Activated CD8-positive, alpha-beta T cell treated with anti-CD3 and anti-CD28 coated beads for 36 hours (primary cell): ENCODE measurements around the gene ZFP36L2. TPM values are rescaled to one million over a fixed set of nuclear protein-coding genes. Genes with fewer than 3 reads are reported as not detected.

Experiments used
- ATAC-seq: fragments of 200-7000 bp; cut with Tn5 transposase; one replicate; pipeline ENCODE4 v1.10.0; 2021; ENCODE audit warnings: mild to moderate bottlenecking, moderate library complexity
- CTCF ChIA-PET: fragments of 350-600 bp; sonication (Branson Sonifier 250); formaldehyde crosslinking; loops from one replicate; lab custom pipeline; 2021; ENCODE audit warnings: antibody characterized with exemption; lab: Charles Lee
- POLR2A ChIA-PET: fragments of 350-600 bp; sonication (Branson Sonifier 250); formaldehyde crosslinking; loops from one replicate; lab custom pipeline; 2021; ENCODE audit warnings: antibody characterized with exemption; lab: Charles Lee
- DNase-seq: peaks from one replicate; pipeline ENCODE4 v3.0.0-alpha.2; 2020
- H3K27ac Mint-ChIP-seq: one replicate; pipeline ENCODE4 v1.8.0; 2021; ENCODE audit warnings: mild to moderate bottlenecking, mixed read lengths
- H3K27me3 Mint-ChIP-seq: one replicate; pipeline ENCODE4 v1.8.0; 2021; ENCODE audit warnings: mixed read lengths
- H3K36me3 Mint-ChIP-seq: one replicate; pipeline ENCODE4 v1.8.0; 2021; ENCODE audit warnings: low read depth, mixed read lengths
- H3K4me1 Mint-ChIP-seq: one replicate; pipeline ENCODE4 v1.8.0; 2021; ENCODE audit warnings: low read depth, mixed read lengths
- H3K4me3 Mint-ChIP-seq: one replicate; pipeline ENCODE4 v1.8.0; 2021; ENCODE audit warnings: mild to moderate bottlenecking, moderate library complexity, mixed read lengths
- H3K9me3 Mint-ChIP-seq: one replicate; pipeline ENCODE4 v1.8.0; 2021; ENCODE audit warnings: mixed read lengths
- intact Hi-C: fragments of 100-400 bp; cut with micrococcal nuclease; formaldehyde crosslinking; loops from one replicate; pipeline ENCODE4 v1.10.0; 2022
- total RNA-seq, 2 experiments: library from RNA; stranded (reverse); gene quantifications; one replicate each; pipeline ENCODE4 v1.2.3, GENCODE V29; 2021
- TF ChIP-seq, protein P1 (sequence below): fragments of 200-600 bp; IDR thresholded peaks from one replicate; pipeline ENCODE4 v1.8.0; 2022; ENCODE audit warnings: antibody characterized with exemption, mild to moderate bottlenecking

Gene ZFP36L2
- total RNA-seq, 2 experiments from 2014 or later, result 102 to 106 TPM

DNA sequence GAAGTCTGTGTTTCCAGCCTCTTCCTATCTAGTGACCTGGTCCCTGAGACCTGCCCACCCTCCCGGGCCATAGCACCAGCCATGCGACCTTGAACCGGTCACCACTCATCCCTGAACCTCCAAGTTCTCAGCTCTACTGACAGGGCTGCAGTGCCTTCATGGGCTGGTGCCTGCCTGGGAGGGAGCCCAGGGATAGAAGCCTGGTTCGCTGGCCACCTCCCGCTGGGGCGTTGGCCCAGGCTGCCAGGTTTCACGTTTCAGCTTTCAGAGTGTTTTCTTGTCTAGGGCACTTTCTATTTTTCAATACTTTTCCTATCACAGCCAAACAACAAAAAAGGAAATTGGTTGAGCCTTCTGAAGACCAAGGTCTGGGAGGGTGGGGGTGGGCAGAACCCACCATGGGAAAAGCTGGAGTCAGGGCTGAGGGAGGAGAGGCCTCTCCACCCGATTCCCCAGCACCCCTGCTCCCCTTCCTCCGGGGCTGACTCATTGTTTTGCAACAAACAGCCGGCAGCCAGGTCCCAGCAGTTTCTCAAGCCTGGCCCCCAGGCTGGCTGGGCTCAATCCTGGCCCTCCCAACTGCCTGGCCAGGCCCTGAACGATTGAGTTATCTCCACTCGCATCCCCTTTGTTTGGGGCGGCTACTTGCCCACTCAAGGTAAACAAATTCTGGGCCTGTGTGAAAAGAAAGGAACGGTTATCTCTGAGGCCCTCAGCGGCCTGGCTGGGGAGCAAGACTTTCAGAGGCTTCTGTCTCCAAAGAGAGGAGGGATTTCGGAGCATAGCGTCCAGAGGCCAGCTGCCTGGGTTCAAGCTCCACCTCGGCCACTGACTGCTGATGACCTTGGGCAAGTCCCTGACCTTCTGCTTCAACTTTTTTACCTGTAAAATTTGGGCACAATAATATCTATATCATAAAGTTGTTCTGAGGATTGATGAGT, 47.5 kb downstream of the ZFP36L2 start:
- ATAC-seq (no peak), DNase-seq (no peak)
- H3K4me1 Mint-ChIP-seq, result peaks cover 60% of the 10 kb centered on the region
- CTCF ChIA-PET, result interaction anchor here (0.9 to 2.4 kb wide), 6 partner anchors 9 to 52 kb away, joined by 3 to 11 read pairs (median 6); no protein-coding TSS in a partner anchor
- POLR2A ChIA-PET, result interaction anchor here (0.8 to 19.8 kb wide), 7 partner anchors 8 to 47 kb away, joined by 3 to 252 read pairs (median 4); partner anchors contain the start of gene ZFP36L2
- H3K27me3 Mint-ChIP-seq, result no peaks in the 10 kb centered on the region
- peaks cover 8% of the 10 kb centered on the region for H3K9me3 Mint-ChIP-seq
- intact Hi-C loops, result no loop called here
- TF ChIP-seq, protein P1, sequence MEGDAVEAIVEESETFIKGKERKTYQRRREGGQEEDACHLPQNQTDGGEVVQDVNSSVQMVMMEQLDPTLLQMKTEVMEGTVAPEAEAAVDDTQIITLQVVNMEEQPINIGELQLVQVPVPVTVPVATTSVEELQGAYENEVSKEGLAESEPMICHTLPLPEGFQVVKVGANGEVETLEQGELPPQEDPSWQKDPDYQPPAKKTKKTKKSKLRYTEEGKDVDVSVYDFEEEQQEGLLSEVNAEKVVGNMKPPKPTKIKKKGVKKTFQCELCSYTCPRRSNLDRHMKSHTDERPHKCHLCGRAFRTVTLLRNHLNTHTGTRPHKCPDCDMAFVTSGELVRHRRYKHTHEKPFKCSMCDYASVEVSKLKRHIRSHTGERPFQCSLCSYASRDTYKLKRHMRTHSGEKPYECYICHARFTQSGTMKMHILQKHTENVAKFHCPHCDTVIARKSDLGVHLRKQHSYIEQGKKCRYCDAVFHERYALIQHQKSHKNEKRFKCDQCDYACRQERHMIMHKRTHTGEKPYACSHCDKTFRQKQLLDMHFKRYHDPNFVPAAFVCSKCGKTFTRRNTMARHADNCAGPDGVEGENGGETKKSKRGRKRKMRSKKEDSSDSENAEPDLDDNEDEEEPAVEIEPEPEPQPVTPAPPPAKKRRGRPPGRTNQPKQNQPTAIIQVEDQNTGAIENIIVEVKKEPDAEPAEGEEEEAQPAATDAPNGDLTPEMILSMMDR, result no peak
- peak overlapping the region; percentile 46 for H3K27ac Mint-ChIP-seq
- H3K36me3 Mint-ChIP-seq, result peaks cover 9% of the 10 kb centered on the region
- H3K4me3 Mint-ChIP-seq, result no peak overlapping the region

DNA sequence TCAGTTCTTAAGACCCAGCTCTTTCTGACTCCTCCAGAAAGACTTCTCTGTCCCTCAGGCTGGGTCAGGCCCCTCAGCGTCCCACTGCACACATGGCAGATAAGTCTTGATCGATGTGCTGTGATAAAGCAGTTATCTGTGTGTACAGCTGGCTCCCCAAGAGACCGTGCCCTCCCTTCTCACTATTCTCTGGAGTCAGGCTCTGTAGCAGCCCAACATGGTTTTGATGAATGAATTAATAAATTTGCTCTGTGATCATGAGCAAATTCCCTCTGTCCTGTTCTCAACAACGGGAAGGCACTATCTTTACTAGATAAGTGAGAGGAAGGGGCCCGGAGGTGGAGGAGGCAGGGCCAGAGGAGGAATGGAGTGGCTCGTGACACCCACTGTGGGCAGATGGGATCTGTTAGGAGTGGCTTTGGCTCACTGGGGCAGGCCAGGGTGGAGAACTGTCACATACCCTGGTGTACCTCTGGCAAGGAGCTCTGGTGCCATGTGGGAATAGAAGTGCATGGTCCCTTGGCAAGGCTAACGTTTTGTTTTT, 48.3 kb downstream of the ZFP36L2 start:
- ATAC-seq (no peak), DNase-seq (no peak)
- intact Hi-C loops, result no loop called here
- CTCF ChIA-PET, result interaction anchor here (0.7 to 2.4 kb wide), 5 partner anchors 8 to 46 kb away, joined by 4 to 11 read pairs (median 4); no protein-coding TSS in a partner anchor
- TF ChIP-seq, protein P1, result no peak
- Mint-ChIP-seq H3K27ac (peak overlapping the region; percentile 46), H3K9me3 (peaks cover 8% of the 10 kb centered on the region), H3K4me3 (no peak overlapping the region), H3K36me3 (peaks cover 9% of the 10 kb centered on the region), H3K4me1 (peaks cover 64% of the 10 kb centered on the region), H3K27me3 (no peaks in the 10 kb centered on the region)
- POLR2A ChIA-PET, result interaction anchor here (0.8 to 19.8 kb wide), 7 partner anchors 7 to 46 kb away, joined by 3 to 252 read pairs (median 4); partner anchors contain the start of gene ZFP36L2

DNA sequence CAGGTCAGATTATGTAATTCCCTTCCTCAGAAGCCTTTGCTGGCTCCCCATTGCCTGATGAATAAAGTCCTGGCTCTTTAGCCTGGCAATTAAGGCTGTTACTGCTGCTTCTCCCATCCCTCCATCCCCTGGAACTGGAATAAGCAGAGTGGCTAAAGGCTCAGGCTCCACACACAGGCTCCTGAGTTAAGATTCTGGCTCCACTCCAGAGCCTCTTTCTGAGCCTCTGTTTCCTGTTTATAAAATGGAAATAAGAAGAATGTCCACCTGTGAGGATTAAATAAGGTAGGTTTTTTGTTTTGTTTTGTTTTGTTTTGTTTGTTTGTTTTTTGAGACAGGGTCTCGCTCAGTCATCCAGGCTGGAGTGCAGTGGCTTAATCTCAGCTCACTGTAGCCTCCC, 50.0 kb downstream of the ZFP36L2 start:
- ChIA-PET CTCF (interaction anchor here (1.2 to 3.1 kb wide), 5 partner anchors 11 to 53 kb away, joined by 3 to 11 read pairs (median 3); no protein-coding TSS in a partner anchor), POLR2A (interaction anchor here (2.5 to 19.8 kb wide), 2 partner anchors 13 to 45 kb away, joined by 12 to 252 read pairs; partner anchors contain the start of gene ZFP36L2)
- Mint-ChIP-seq H3K36me3 (peaks cover 9% of the 10 kb centered on the region), H3K4me3 (no peak overlapping the region), H3K9me3 (peaks cover 8% of the 10 kb centered on the region), H3K4me1 (peaks cover 73% of the 10 kb centered on the region), H3K27ac (peak overlapping the region; percentile 94), H3K27me3 (no peaks in the 10 kb centered on the region)
- DNase-seq, result no peak
- ATAC-seq, result no peak
- intact Hi-C loops, result no loop called here
- TF ChIP-seq, protein P1, result no peak

DNA sequence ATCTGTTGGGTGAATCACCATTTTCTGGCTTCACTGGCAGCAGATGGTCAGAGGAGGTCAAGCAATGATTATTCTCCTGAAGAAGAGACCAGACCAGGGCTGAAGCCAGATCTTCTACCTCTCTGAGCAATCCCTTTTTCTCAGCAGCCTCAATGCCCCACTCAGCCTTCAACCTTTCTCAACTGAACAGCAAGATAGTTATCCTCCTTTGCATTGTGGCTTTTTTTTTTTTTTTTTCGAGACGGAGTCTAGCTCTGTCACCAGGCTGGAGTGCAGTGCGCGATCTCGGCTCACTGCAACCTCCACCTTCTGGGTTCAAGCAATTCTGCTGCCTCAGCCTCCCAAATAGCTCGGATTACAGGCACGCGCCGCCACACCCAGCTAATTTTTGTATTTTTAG, 50.5 kb downstream of the ZFP36L2 start:
- Mint-ChIP-seq H3K9me3 (peaks cover 8% of the 10 kb centered on the region), H3K27me3 (no peaks in the 10 kb centered on the region), H3K36me3 (peaks cover 9% of the 10 kb centered on the region), H3K27ac (peak overlapping the region; percentile 94), H3K4me1 (peaks cover 74% of the 10 kb centered on the region), H3K4me3 (no peak overlapping the region)
- DNase-seq (no peak), ATAC-seq (no peak)
- ChIA-PET CTCF (interaction anchor here (1.2 to 3.1 kb wide), 7 partner anchors 36 to 53 kb away, joined by 3 to 11 read pairs (median 3); no protein-coding TSS in a partner anchor), POLR2A (interaction anchor here (1.0 to 19.8 kb wide), 5 partner anchors 13 to 309 kb away, joined by 3 to 252 read pairs (median 12); partner anchors contain the start of gene ZFP36L2)
- intact Hi-C loops, result loop anchor here (2.0 kb wide), 1 partner anchor 17 kb away; no protein-coding TSS in a partner anchor
- TF ChIP-seq, protein P1, result no peak
